Thoracic aorta (tissue), 2 donors: Measurements from ENCODE around the gene FGFBP3. TPM values are rescaled to one million over a fixed set of nuclear protein-coding genes. Genes with fewer than 3 reads are reported as not detected.

ENCODE experiments used
- ATAC-seq: fragments of 150-250 bp; one replicate; pipeline ENCODE4 v1.8.0; 2017; ENCODE audit warnings: low read depth; ENCODE audit not compliant: insufficient number of reproducible peaks, low FRiP score
- DNase-seq: peaks from one replicate; pipeline ENCODE4 v3.0.0-alpha.2; 2020; ENCODE audit warnings: low spot score
- H3K27ac ChIP-seq, 2 donors: fragments of 200-600 bp; sonication (generic); 1 replicate in 1 of 2; 2 replicates in 1 of 2; pipeline ENCODE4 v1.5.1; 2016; ENCODE audit warnings: mild to moderate bottlenecking in 2 of 2, moderate library complexity in 2 of 2
- H3K27me3 ChIP-seq: fragments of 200-600 bp; sonication (generic); replicated peaks from 2 replicates; pipeline ENCODE4 v1.6.0; 2016; ENCODE audit warnings: mild to moderate bottlenecking; ENCODE audit not compliant: insufficient read depth
- H3K36me3 ChIP-seq: fragments of 200-600 bp; sonication (generic); one replicate; pipeline ENCODE4 v1.5.1; 2016
- H3K4me1 ChIP-seq, 2 donors: fragments of 200-600 bp; sonication (generic); 1 replicate in 1 of 2; 2 replicates in 1 of 2; pipeline versions ENCODE4 v1.5.1 to v1.6.0; 2016; ENCODE audit warnings: low read depth in 2 of 2, mild to moderate bottlenecking in 1 of 2; ENCODE audit not compliant: control insufficient read depth in 1 of 2
- H3K4me3 ChIP-seq: fragments of 200-600 bp; sonication (generic); 2 replicates; pipeline ENCODE4 v1.5.1; 2016; ENCODE audit warnings: mild to moderate bottlenecking
- H3K9me3 ChIP-seq: fragments of 200-600 bp; sonication (generic); 2 replicates; pipeline ENCODE4 v1.5.1; 2016
- CTCF ChIP-seq: fragments of 200-600 bp; sonication (generic); IDR thresholded peaks from one replicate; pipeline ENCODE4 v1.5.1; 2019; ENCODE audit warnings: antibody characterized with exemption
- total RNA-seq, 2 donors: library from RNA; depleted of rRNA; stranded (reverse); fragments of >200 nt; gene quantifications; one replicate each; pipeline versions ENCODE4 v1.1.0 to v1.2.3, GENCODE V29; 2016

FGFBP3 gene
- total RNA-seq, 2 donors from 2014 or later: 0.81 to 2.0 TPM

GRCh38 chr10:91865562-91866081 lies 43.7 kb downstream of the FGFBP3 start:
- DNase-seq: no peak

GRCh38 chr10:91864744-91865143 lies 44.5 kb downstream of the FGFBP3 start:
- no peaks in the 10 kb centered on the region for H3K4me1 ChIP-seq
- peaks cover 24% of the 10 kb centered on the region for H3K36me3 ChIP-seq
- no peak for ATAC-seq
- H3K4me3 ChIP-seq: no peak overlapping the region
- no peak for DNase-seq
- no peak overlapping the region for H3K27ac ChIP-seq
- no peaks in the 10 kb centered on the region for H3K9me3 ChIP-seq
- no peaks in the 10 kb centered on the region for H3K27me3 ChIP-seq
- no peak for TF ChIP-seq CTCF

More at GRCh38 chr10:91865562-91866081, 43.7 kb downstream of the FGFBP3 start:
- H3K27ac ChIP-seq: no peak overlapping the region
- no peaks in the 10 kb centered on the region for H3K27me3 ChIP-seq
- H3K9me3 ChIP-seq: no peaks in the 10 kb centered on the region
- TF ChIP-seq CTCF: no peak
- H3K4me3 ChIP-seq: no peak overlapping the region
- ATAC-seq: no peak
- H3K36me3 ChIP-seq: peaks cover 18% of the 10 kb centered on the region
- H3K4me1 ChIP-seq: no peaks in the 10 kb centered on the region

- Histone ChIP-seq H3K36me3 (peaks cover 28% of the 10 kb centered on the region), H3K4me3 (no peak overlapping the region), H3K9me3 (no peaks in the 10 kb centered on the region), H3K27me3 (no peaks in the 10 kb centered on the region), H3K27ac (no peak overlapping the region), H3K4me1 (no peaks in the 10 kb centered on the region)
- no peak for TF ChIP-seq CTCF
- no peak for DNase-seq
- ATAC-seq: no peak
Measured at GRCh38 chr10:91864099-91864498, 45.2 kb downstream of the FGFBP3 start.

- no peaks in the 10 kb centered on the region for H3K4me1 ChIP-seq
- H3K36me3 ChIP-seq: peaks cover 31% of the 10 kb centered on the region
- H3K27ac ChIP-seq: no peak overlapping the region
Measured at GRCh38 chr10:91860885-91861284, 48.4 kb downstream of the FGFBP3 start.

GRCh38 chr10:91856637-91857036 lies 52.6 kb downstream of the FGFBP3 start:
- Histone ChIP-seq H3K36me3 (peaks cover 39% of the 10 kb centered on the region), H3K4me1 (no peaks in the 10 kb centered on the region), H3K27me3 (no peaks in the 10 kb centered on the region), H3K27ac (no peak overlapping the region), H3K9me3 (no peaks in the 10 kb centered on the region), H3K4me3 (no peak overlapping the region)
- ATAC-seq (no peak), DNase-seq (no peak)
- TF ChIP-seq CTCF: peak; percentile 21

More at GRCh38 chr10:91860885-91861284, 48.4 kb downstream of the FGFBP3 start:
- Histone ChIP-seq H3K9me3 (no peaks in the 10 kb centered on the region), H3K4me3 (no peak overlapping the region), H3K27me3 (no peaks in the 10 kb centered on the region)
- ATAC-seq: no peak
- DNase-seq: no peak
- no peak for TF ChIP-seq CTCF

Other genes starting within 250 kb of the FGFBP3 start
- 10 to 100 TPM; 45.1 to 73.1 TPM for gene TNKS2, start 111.1 kb downstream of the FGFBP3 start, total RNA-seq
- gene BTAF1, start 14.3 kb upstream of the FGFBP3 start, total RNA-seq: 10 to 100 TPM; 55.4 to 72.2 TPM